Mesenchymal stem cell (in vitro differentiated cells and primary cell): Measurements from ENCODE around the gene KLHDC8B.

Source experiments
- DNase-seq: peaks from one replicate; pipeline ENCODE4 v3.0.0-alpha.2; 2013
- H2AFZ ChIP-seq: one replicate; pipeline ENCODE4 v1.6.1; 2013; ENCODE audit warnings: low read depth, mild to moderate bottlenecking, control low read depth, inconsistent platforms, low read length, moderate library complexity
- H2AK5ac ChIP-seq: 2 replicates; pipeline ENCODE4 v1.6.1; 2013; ENCODE audit warnings: low read length, moderate library complexity, mild to moderate bottlenecking, inconsistent platforms; ENCODE audit not compliant: severe bottlenecking
- H2BK120ac ChIP-seq: one replicate; pipeline ENCODE4 v1.6.1; 2013; ENCODE audit warnings: low read depth, mild to moderate bottlenecking, inconsistent platforms, low read length, moderate library complexity
- H2BK12ac ChIP-seq, 2 experiments: one replicate each; pipeline ENCODE4 v1.6.1; 2013; ENCODE audit warnings: inconsistent platforms in 2 of 2, low read length in 2 of 2, mild to moderate bottlenecking in 2 of 2, moderate library complexity in 2 of 2, control low read depth in 1 of 2
- H2BK15ac ChIP-seq: one replicate; pipeline ENCODE4 v1.6.1; 2013; ENCODE audit warnings: mild to moderate bottlenecking, low read depth, inconsistent platforms; ENCODE audit not compliant: poor library complexity, severe bottlenecking
- H2BK5ac ChIP-seq: 2 replicates; pipeline ENCODE4 v1.6.1; 2013; ENCODE audit warnings: low read depth, mild to moderate bottlenecking, low read length, control low read depth, inconsistent platforms; ENCODE audit not compliant: poor library complexity, severe bottlenecking
- H3K14ac ChIP-seq, 2 experiments: one replicate each; pipeline ENCODE4 v1.6.1; 2013; ENCODE audit warnings: inconsistent platforms in 2 of 2, low read length in 2 of 2, control low read depth in 1 of 2, mild to moderate bottlenecking in 1 of 2, moderate library complexity in 1 of 2
- H3K18ac ChIP-seq, 2 experiments: one replicate each; pipeline ENCODE4 v1.6.1; 2013; ENCODE audit warnings: inconsistent platforms in 2 of 2, low read length in 2 of 2, control low read depth in 1 of 2, low read depth in 1 of 2, mild to moderate bottlenecking in 1 of 2
- H3K23ac ChIP-seq, 2 experiments: one replicate each; pipeline ENCODE4 v1.6.1; 2013; ENCODE audit warnings: inconsistent platforms in 2 of 2, low read length in 2 of 2, mild to moderate bottlenecking in 2 of 2, moderate library complexity in 2 of 2, control low read depth in 1 of 2
- H3K27ac ChIP-seq: 2 replicates; pipeline ENCODE4 v1.5.1; 2013; ENCODE audit warnings: mild to moderate bottlenecking, moderate library complexity, low read length, control low read depth, inconsistent platforms; ENCODE audit not compliant: poor library complexity, severe bottlenecking
- H3K27me3 ChIP-seq, 2 experiments: 2 replicates each; pipeline versions ENCODE4 v1.6.1 to v1.7.0; 2013; ENCODE audit warnings: low read length in 2 of 2, mild to moderate bottlenecking in 2 of 2, moderate library complexity in 2 of 2, control low read depth in 1 of 2, inconsistent platforms in 1 of 2; ENCODE audit not compliant: control insufficient read depth in 1 of 2, insufficient read depth in 1 of 2
- H3K36me3 ChIP-seq, 2 experiments: 2 replicates each; pipeline versions ENCODE4 v1.6.1 to v1.7.0; 2013; ENCODE audit warnings: low read length in 2 of 2, control low read depth in 1 of 2, inconsistent platforms in 1 of 2, low read depth in 1 of 2, mild to moderate bottlenecking in 1 of 2; ENCODE audit not compliant: insufficient read depth in 2 of 2, control insufficient read depth in 1 of 2
- H3K4ac ChIP-seq, 2 experiments: one replicate each; pipeline ENCODE4 v1.6.1; 2013; ENCODE audit warnings: inconsistent platforms in 2 of 2, low read length in 2 of 2, mild to moderate bottlenecking in 2 of 2, moderate library complexity in 2 of 2, control low read depth in 1 of 2, low read depth in 1 of 2
- H3K4me1 ChIP-seq: 2 replicates; pipeline ENCODE4 v1.6.1; 2013; ENCODE audit warnings: low read depth, low read length, control low read depth; ENCODE audit not compliant: control insufficient read depth, insufficient read depth
- H3K4me2 ChIP-seq: 2 replicates; pipeline ENCODE4 v1.6.1; 2013; ENCODE audit warnings: low read length, mild to moderate bottlenecking, inconsistent platforms; ENCODE audit not compliant: poor library complexity, severe bottlenecking
- H3K4me3 ChIP-seq, 2 experiments: 2 replicates each; pipeline versions ENCODE4 v1.5.1 to v1.7.0; 2013; ENCODE audit warnings: low read length in 2 of 2, mild to moderate bottlenecking in 2 of 2, control low read depth in 1 of 2, low read depth in 1 of 2; ENCODE audit not compliant: insufficient read depth in 1 of 2
- H3K79me1 ChIP-seq: replicated peaks from 2 replicates; pipeline ENCODE4 v1.6.1; 2013; ENCODE audit warnings: mild to moderate bottlenecking, control low read depth, low read length, inconsistent platforms; ENCODE audit not compliant: poor library complexity, severe bottlenecking
- H3K9ac ChIP-seq: 2 replicates; pipeline ENCODE4 v1.7.0; 2013; ENCODE audit warnings: mild to moderate bottlenecking, low read length, moderate library complexity
- H3K9me3 ChIP-seq: 2 replicates; pipeline ENCODE4 v1.7.0; 2013; ENCODE audit warnings: mild to moderate bottlenecking, low read length; ENCODE audit not compliant: control insufficient read depth
- H4K8ac ChIP-seq: one replicate; pipeline ENCODE4 v1.6.1; 2013; ENCODE audit warnings: inconsistent platforms, mild to moderate bottlenecking, low read length, moderate library complexity
- H4K91ac ChIP-seq: one replicate; pipeline ENCODE4 v1.6.1; 2013; ENCODE audit warnings: mild to moderate bottlenecking, low read length, inconsistent platforms
- WGBS: methylation state at CpG from one replicate; pipeline ENCODE4 v1.1.7; 2013; ENCODE audit warnings: mixed read lengths; 5-methylcytosine and 5-hydroxymethylcytosine counted together

KLHDC8B gene

DNA sequence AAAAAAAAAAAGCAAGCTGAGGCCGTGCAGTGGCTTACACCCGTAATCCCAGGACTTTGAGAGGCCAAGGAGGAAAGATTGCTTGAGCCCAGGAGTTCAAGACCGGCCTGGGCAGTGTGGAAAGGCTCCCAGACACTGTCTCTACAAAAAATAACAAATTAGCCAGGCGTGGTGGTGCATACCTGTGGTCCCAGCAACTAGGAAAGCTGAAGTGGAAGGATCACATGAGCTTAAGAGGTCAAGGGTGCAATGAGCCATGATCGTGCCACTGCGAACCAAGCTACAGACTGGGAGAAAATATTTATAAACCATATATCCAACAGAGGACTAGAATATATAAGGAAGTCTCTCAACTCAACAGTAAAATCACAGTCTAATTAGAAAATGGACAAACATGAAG is 10.0 kb downstream of the KLHDC8B start:
- no peaks in the 10 kb centered on the region for H3K27me3 ChIP-seq
- no peak overlapping the region for H2BK5ac ChIP-seq
- no peak overlapping the region for H2BK120ac ChIP-seq
- H3K18ac ChIP-seq: no peak overlapping the region
- no peak overlapping the region for H4K8ac ChIP-seq
- peak; percentile 10 for DNase-seq
- H3K4me1 ChIP-seq: peaks cover 2% of the 10 kb centered on the region
- peaks cover 8 to 9% of the 10 kb centered on the region in 2 experiments for H3K36me3 ChIP-seq
- H2AFZ ChIP-seq: no peak overlapping the region
- H3K4me3 ChIP-seq: no peak overlapping the region
- H2BK15ac ChIP-seq: no peak overlapping the region
- no peak overlapping the region for H3K14ac ChIP-seq
- no peak overlapping the region for H3K9ac ChIP-seq
- no peak overlapping the region for H3K23ac ChIP-seq
- H2BK12ac ChIP-seq: no peak overlapping the region
- no peak overlapping the region for H3K4ac ChIP-seq
- no peaks in the 10 kb centered on the region for H3K79me1 ChIP-seq
- no peak overlapping the region for H3K27ac ChIP-seq
- 70% methylated on average over 4 of the region's 6 CpGs for WGBS
- H3K4me2 ChIP-seq: no peak overlapping the region
- no peak overlapping the region for H2AK5ac ChIP-seq
- no peak overlapping the region for H4K91ac ChIP-seq
- H3K9me3 ChIP-seq: no peaks in the 10 kb centered on the region

DNA sequence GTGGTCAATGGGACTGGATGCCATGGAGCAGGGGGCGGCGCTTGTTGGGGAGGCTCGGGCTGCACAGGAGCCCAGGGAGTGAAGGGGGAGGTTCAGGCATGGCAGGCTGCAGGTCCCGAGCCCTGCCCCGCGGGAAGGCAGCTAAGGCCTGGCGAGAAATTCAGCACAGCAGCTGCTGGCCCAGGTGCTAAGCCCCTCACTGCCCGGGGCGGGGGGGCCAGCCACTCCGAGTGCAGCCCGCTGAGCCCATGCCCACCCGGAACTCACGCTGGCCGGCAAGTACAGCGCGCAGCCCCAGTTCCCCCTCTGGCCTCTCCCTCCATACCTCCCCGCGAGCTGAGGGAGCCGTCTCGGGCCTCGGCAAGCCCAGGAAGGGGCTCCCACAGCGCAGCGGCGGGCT is 11.3 kb downstream of the KLHDC8B start:
- Histone ChIP-seq H3K9ac (no peak overlapping the region), H2BK120ac (no peak overlapping the region), H3K4me3 (no peak overlapping the region), H4K91ac (no peak overlapping the region), H4K8ac (no peak overlapping the region), H2BK12ac (no peak overlapping the region), H3K4me1 (peaks cover 2% of the 10 kb centered on the region), H3K18ac (no peak overlapping the region), H3K4ac (no peak overlapping the region), H2BK5ac (no peak overlapping the region), H2BK15ac (no peak overlapping the region), H3K9me3 (no peaks in the 10 kb centered on the region), H3K79me1 (no peaks in the 10 kb centered on the region), H3K14ac (no peak overlapping the region), H3K36me3 (peaks cover 0 to under 1% of the 10 kb centered on the region in 2 experiments), H3K27ac (no peak overlapping the region), H3K23ac (no peak overlapping the region), H3K27me3 (peaks cover 0 to 6% of the 10 kb centered on the region in 2 experiments), H2AK5ac (no peak overlapping the region), H3K4me2 (no peak overlapping the region), H2AFZ (no peak overlapping the region)
- 97% methylated on average over 24 of the region's 24 CpGs for WGBS
- DNase-seq: no peak

DNA sequence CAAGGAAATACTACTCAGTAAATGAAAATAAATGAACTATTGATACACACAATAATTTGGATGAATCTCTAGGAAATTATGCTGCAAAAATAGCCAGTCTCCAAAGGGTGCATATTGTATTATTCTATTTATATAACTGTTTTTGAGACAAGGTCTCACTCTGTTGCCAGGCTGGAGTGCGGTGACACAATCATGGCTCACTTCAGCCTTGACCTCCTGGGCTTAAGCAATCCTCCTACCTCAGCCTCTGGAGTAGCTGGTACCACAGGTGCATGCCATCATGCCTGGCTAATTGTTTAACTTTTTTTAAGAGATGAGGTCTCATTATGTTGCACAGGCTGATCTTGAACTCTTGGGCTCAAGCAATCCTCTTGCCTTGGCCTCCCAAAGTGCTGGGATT is 12.5 kb downstream of the KLHDC8B start:
- WGBS: 92% methylated on average over 1 of the region's 1 CpG

DNA sequence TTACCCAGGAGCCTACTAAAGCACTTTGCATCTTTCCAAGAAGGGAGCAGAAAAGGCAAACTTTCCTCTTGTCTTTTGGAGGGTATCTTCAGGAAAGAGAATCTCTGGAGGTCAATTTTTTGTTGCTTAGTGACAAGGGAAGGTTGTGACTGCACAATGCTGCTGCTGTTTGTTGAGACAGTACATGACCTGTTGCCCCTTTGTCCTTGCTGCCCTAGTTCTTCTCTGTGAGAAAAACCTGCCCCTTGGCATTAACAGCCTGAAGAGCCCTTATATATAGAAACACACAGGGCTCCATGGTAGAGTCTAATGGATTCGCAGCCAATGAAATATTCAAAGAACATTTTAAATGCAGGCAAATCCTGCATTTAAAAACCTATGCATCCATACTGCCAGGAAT is 20.3 kb downstream of the KLHDC8B start:
- no peak overlapping the region for H2BK15ac ChIP-seq
- no peak overlapping the region for H2AK5ac ChIP-seq
- no peaks in the 10 kb centered on the region for H3K36me3 ChIP-seq
- H3K4me1 ChIP-seq: no peaks in the 10 kb centered on the region
- no peaks in the 10 kb centered on the region for H3K79me1 ChIP-seq
- no peak overlapping the region for H2AFZ ChIP-seq
- no peak overlapping the region for H2BK120ac ChIP-seq
- no peak overlapping the region for H3K4me3 ChIP-seq
- no peak overlapping the region for H3K4ac ChIP-seq
- WGBS: no CpG with 5 or more reads among the region's 1 CpG
- no peak overlapping the region for H4K8ac ChIP-seq
- no peak overlapping the region for H2BK5ac ChIP-seq
- H3K18ac ChIP-seq: no peak overlapping the region
- H3K4me2 ChIP-seq: no peak overlapping the region
- H3K23ac ChIP-seq: no peak overlapping the region
- no peak overlapping the region for H3K14ac ChIP-seq
- no peaks in the 10 kb centered on the region for H3K9me3 ChIP-seq
- peak; percentile 22 for DNase-seq
- H3K27me3 ChIP-seq: peaks cover 12 to 19% of the 10 kb centered on the region in 2 experiments
- H3K9ac ChIP-seq: no peak overlapping the region
- H4K91ac ChIP-seq: no peak overlapping the region
- H3K27ac ChIP-seq: no peak overlapping the region
- no peak overlapping the region for H2BK12ac ChIP-seq

More for the DNA sequence above, 12.5 kb downstream of the KLHDC8B start:
- no peaks in the 10 kb centered on the region for H3K36me3 ChIP-seq
- H3K4me2 ChIP-seq: no peak overlapping the region
- H3K4ac ChIP-seq: no peak overlapping the region
- H3K14ac ChIP-seq: no peak overlapping the region
- H2BK15ac ChIP-seq: no peak overlapping the region
- peaks cover 0 to 6% of the 10 kb centered on the region in 2 experiments for H3K27me3 ChIP-seq
- peaks cover 2% of the 10 kb centered on the region for H3K4me1 ChIP-seq
- no peak overlapping the region for H2BK12ac ChIP-seq
- H3K23ac ChIP-seq: no peak overlapping the region
- H3K18ac ChIP-seq: no peak overlapping the region
- no peak overlapping the region for H3K27ac ChIP-seq
- H2BK120ac ChIP-seq: no peak overlapping the region
- H3K9me3 ChIP-seq: no peaks in the 10 kb centered on the region
- no peak overlapping the region for H4K8ac ChIP-seq
- no peak overlapping the region for H3K9ac ChIP-seq
- no peak overlapping the region for H4K91ac ChIP-seq
- H3K4me3 ChIP-seq: no peak overlapping the region
- H2BK5ac ChIP-seq: no peak overlapping the region
- H2AK5ac ChIP-seq: no peak overlapping the region
- DNase-seq: no peak
- no peak overlapping the region for H2AFZ ChIP-seq
- H3K79me1 ChIP-seq: no peaks in the 10 kb centered on the region
